ENCODE results near the gene CDA. TPM values are rescaled to one million over a fixed set of nuclear protein-coding genes. Genes with fewer than 3 reads are reported as not detected.
A peak's percentile ranks its signal among the peaks of the same experiment; 100 is the strongest.

The CDA gene
- total and polyA plus RNA-seq, 9 of the 15 experiments (the other 6 are each of a cell fraction or from before 2014, with no cell fraction given), result not detected

DNA sequence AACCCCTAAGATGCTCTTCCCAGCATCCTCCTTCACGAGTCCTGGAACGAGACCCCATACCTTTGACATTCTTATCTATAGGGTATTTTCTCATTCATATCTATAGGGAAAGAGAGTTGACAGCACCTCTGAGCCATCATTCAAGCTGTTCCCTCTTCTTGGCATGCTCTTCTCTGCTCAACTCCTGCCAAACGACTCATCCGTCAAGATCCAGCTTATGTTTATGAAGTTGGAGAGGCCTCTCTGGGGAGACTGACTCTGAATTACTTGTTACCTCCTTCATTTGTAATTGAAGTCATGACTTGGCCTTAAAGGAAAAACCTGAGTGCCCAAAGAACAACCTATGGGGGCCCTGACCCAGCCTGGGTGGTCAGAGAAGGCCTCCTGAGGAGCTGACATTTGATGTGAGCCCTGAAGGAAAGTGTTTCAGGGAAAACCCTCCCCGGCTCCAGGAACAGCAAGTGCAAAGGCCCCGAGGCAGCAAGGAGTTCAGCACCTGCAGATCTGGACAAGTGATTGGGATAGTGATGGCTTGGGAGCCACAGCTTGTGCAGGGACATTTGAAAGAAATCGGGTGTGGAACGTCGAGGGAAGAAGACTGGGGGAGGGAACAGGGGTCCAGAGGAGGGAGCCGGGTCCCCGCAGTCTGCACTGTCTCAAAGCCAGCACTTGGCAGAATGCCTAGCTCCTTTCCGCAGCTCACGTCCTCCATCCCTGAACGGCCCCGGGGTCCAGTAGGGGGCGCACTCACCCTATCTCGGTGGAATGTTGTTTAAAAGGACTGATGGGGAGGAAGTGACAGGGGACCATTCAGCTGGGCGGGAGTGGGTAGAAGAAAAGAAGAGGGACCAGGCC is 14.0 kb upstream of the CDA start (continued):
- TF ChIP-seq TEAD4 (IDR thresholded peaks at IDR 0.05; ENCODE audit: low read length) (peak; percentile 63), TEAD4 (CRISPR knock-in tag; IDR thresholded peaks at IDR 0.05; ENCODE audit: borderline replicate concordance) (no peak), FOS (IDR thresholded peaks at IDR 0.05; ENCODE audit: extremely low read depth, insufficient read length) (no peak), SNAPC5 (CRISPR knock-in tag; IDR thresholded peaks at IDR 0.05) (no peak), HES1 (IDR thresholded peaks at IDR 0.05; ENCODE audit: low read depth) (no peak), ELF2 (CRISPR knock-in tag; IDR thresholded peaks at IDR 0.05) (no peak), ARID2 (IDR thresholded peaks at IDR 0.05) (no peak), RNF219 (CRISPR knock-in tag; IDR thresholded peaks at IDR 0.05) (no peak), RUNX1 (IDR thresholded peaks at IDR 0.05; ENCODE audit: low read depth) (no peak), ZNF586 (CRISPR knock-in tag; conservative IDR thresholded peaks at IDR 0.05) (no peak), TFE3 (CRISPR knock-in tag; IDR thresholded peaks at IDR 0.05) (no peak), ZNF140 (CRISPR knock-in tag; IDR thresholded peaks at IDR 0.05) (no peak), ZFP30 (CRISPR knock-in tag; IDR thresholded peaks at IDR 0.05; ENCODE audit: borderline replicate concordance) (no peak), HDAC6 (IDR thresholded peaks at IDR 0.05; ENCODE audit: low read depth, low read length) (no peak), ZNF696 (CRISPR knock-in tag; conservative IDR thresholded peaks at IDR 0.05) (no peak), CREB3 (tag; conservative IDR thresholded peaks at IDR 0.05; ENCODE audit: low read depth) (no peak), SRSF1 (IDR thresholded peaks at IDR 0.05; ENCODE audit: low read depth, low read length) (no peak), ZNF197 (CRISPR knock-in tag; IDR thresholded peaks at IDR 0.05; ENCODE audit: low read depth) (no peak), NR0B1 (IDR thresholded peaks at IDR 0.05; ENCODE audit: partially characterized antibody) (no peak), HLTF (IDR thresholded peaks at IDR 0.05) (no peak), CBX3 (IDR thresholded peaks at IDR 0.05; ENCODE audit: borderline replicate concordance in 1 of 2, low read length in 2 of 2) (no peak), TEAD2 (tag; IDR thresholded peaks at IDR 0.05) (peak; percentile 76; the same call in 1 of the 2 replicates)
